HEK293 (cell line): Measurements from ENCODE around the gene CCNG2.

Experiments used
- ATF2 ChIP-seq: fragments of 450-650 bp; formaldehyde crosslinking; IDR thresholded peaks from 2 replicates; pipeline ENCODE4 v1.5.1; 2016; ENCODE audit warnings: missing biosample characterization, missing genetic modification characterization, low read depth
- CTCF ChIP-seq: fragments of 450-650 bp; formaldehyde crosslinking; IDR thresholded peaks from 2 replicates; pipeline ENCODE4 v1.5.1; 2016; ENCODE audit warnings: missing biosample characterization, missing genetic modification characterization
- KLF16 ChIP-seq: fragments of 450-650 bp; formaldehyde crosslinking; IDR thresholded peaks from 2 replicates; pipeline ENCODE4 v1.5.1; 2017; ENCODE audit warnings: missing biosample characterization, missing genetic modification characterization
- SALL2 ChIP-seq: fragments of 450-650 bp; formaldehyde crosslinking; IDR thresholded peaks from 2 replicates; pipeline ENCODE4 v1.5.0; 2017; ENCODE audit warnings: missing biosample characterization, mild to moderate bottlenecking, missing genetic modification characterization, borderline replicate concordance
- YY1 ChIP-seq: fragments of 450-650 bp; formaldehyde crosslinking; IDR thresholded peaks from 2 replicates; pipeline ENCODE4 v1.5.1; 2018; ENCODE audit warnings: missing biosample characterization, missing genetic modification characterization
- ZBTB44 ChIP-seq: fragments of 450-650 bp; IDR thresholded peaks from 2 replicates; pipeline ENCODE4 v1.5.1; 2018; ENCODE audit warnings: missing biosample characterization, mild to moderate bottlenecking, missing genetic modification characterization

- TF ChIP-seq SALL2 (tag by site-specific recombination) (no peak), CTCF (tag by site-specific recombination) (no peak), KLF16 (tag by site-specific recombination) (no peak), ATF2 (tag by site-specific recombination) (no peak), ZBTB44 (tag by site-specific recombination) (no peak), YY1 (no peak)
Observed at GRCh38 chr4:77152421-77152820, 4.6 kb upstream of the CCNG2 start.
